DND-41 (cell line): Measurements from ENCODE around the gene NEURL3.
A peak's percentile ranks its signal among the peaks of the same experiment; 100 is the strongest.

Experiments used
- ATAC-seq: fragments of 200-7000 bp; cut with Tn5 transposase; 3 replicates; pipeline ENCODE4 v1.9.1; 2021; ENCODE audit warnings: low read depth; ENCODE audit not compliant: insufficient read depth
- DNase-seq: peaks from one replicate; pipeline ENCODE4 v3.0.0-alpha.2; 2020
- H2AFZ ChIP-seq: 2 replicates; pipeline ENCODE4 v1.6.0; 2012; ENCODE audit warnings: low read depth, low read length
- H3K27ac ChIP-seq: 2 replicates; pipeline ENCODE4 v1.5.1; 2012; ENCODE audit warnings: low read length, inconsistent platforms
- H3K27me3 ChIP-seq: fragments of 200-600 bp; sonication (generic); 2 replicates; pipeline ENCODE4 v1.6.0; 2012; ENCODE audit warnings: low read length, mild to moderate bottlenecking, inconsistent platforms; ENCODE audit not compliant: insufficient read depth, poor library complexity
- H3K36me3 ChIP-seq: 2 replicates; pipeline ENCODE4 v1.5.1; 2012; ENCODE audit warnings: low read length, inconsistent platforms; ENCODE audit not compliant: insufficient read depth
- H3K4me1 ChIP-seq: 2 replicates; pipeline ENCODE4 v1.5.1; 2012; ENCODE audit warnings: mild to moderate bottlenecking, low read length; ENCODE audit not compliant: insufficient read depth
- H3K4me2 ChIP-seq: 2 replicates; pipeline ENCODE4 v1.6.0; 2012; ENCODE audit warnings: mild to moderate bottlenecking, moderate library complexity, low read length, inconsistent platforms; ENCODE audit not compliant: insufficient read depth
- H3K4me3 ChIP-seq, 2 experiments: fragments of 200-600 bp in 1 of 2; shearing (Covaris generic) in 1 of 2; 2 replicates each; pipeline ENCODE4 v1.5.1; 2012 to 2016; ENCODE audit warnings: inconsistent platforms in 2 of 2, low read length in 2 of 2, mild to moderate bottlenecking in 2 of 2, low read depth in 1 of 2, moderate library complexity in 1 of 2
- H3K79me2 ChIP-seq: 2 replicates; pipeline ENCODE4 v1.6.0; 2012; ENCODE audit warnings: low read length, inconsistent platforms; ENCODE audit not compliant: insufficient read depth
- H3K9ac ChIP-seq: 2 replicates; pipeline ENCODE4 v1.6.0; 2012; ENCODE audit warnings: low read depth, mild to moderate bottlenecking, inconsistent platforms, low read length, moderate library complexity
- H3K9me3 ChIP-seq: 2 replicates; pipeline ENCODE4 v1.5.1; 2012; ENCODE audit warnings: low read length, moderate library complexity, mild to moderate bottlenecking, inconsistent platforms; ENCODE audit not compliant: insufficient read depth, severe bottlenecking
- H4K20me1 ChIP-seq: 2 replicates; pipeline ENCODE4 v1.6.0; 2012; ENCODE audit warnings: low read length; ENCODE audit not compliant: insufficient read depth
- EZH2 ChIP-seq: IDR thresholded peaks from 3 replicates; pipeline ENCODE4 v1.6.1; 2012; ENCODE audit warnings: borderline replicate concordance, low read depth, mild to moderate bottlenecking, moderate library complexity, low read length, inconsistent platforms; ENCODE audit not compliant: severe bottlenecking
- TF ChIP-seq, protein P1 (sequence below): IDR thresholded peaks from 2 replicates; pipeline ENCODE4 v1.5.1; 2012; ENCODE audit warnings: borderline replicate concordance, low read length, moderate library complexity, mild to moderate bottlenecking; ENCODE audit not compliant: poor library complexity, severe bottlenecking; ENCODE audit errors: extremely low read depth

The NEURL3 gene

DNA sequence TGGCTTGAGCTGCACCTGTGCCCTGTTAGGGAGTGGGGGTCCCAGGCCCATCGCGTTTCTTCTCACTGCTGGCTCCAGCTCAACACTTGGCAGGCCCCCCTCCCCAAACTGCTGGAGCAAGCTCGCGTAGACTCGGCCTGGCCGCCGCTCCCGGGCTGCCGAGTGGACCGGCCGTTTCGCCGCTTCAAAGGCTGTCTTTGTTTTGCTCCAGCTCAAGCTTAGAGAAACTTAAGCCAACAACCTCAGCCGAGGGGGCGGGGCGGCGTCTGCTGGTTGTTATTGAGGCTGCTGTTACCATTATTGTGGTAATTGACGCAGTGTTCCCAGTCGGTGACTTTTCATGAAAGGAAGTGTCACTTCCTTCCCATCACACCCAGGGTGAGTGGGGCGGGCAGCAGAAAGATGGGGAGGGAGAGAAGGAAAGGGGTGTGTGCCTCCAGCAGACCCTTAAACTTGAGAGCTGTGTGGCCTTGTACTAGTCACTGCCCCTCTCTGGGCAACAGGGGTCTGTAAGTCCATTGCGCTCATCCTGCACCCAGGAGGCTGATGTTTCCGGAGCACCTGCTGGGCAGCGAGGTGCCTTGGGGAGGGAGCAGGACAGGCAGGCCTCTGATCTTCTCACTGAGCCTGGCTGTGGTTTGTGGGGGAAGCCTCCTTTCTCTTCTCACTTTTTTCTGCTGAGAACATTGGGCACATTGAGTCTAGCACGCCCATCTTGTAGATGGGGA is 33.5 kb upstream of the NEURL3 start:
- no peaks in the 10 kb centered on the region for H3K9me3 ChIP-seq
- H3K27ac ChIP-seq = peak overlapping the region; percentile 76
- peak; percentile 90 for DNase-seq
- H3K9ac ChIP-seq = peak overlapping the region; percentile 84
- ATAC-seq = peak; percentile 59
- H3K36me3 ChIP-seq = peaks cover 23% of the 10 kb centered on the region
- no peak overlapping the region for H2AFZ ChIP-seq
- peaks cover 55% of the 10 kb centered on the region for H4K20me1 ChIP-seq
- H3K4me1 ChIP-seq = peaks cover 38% of the 10 kb centered on the region
- peak overlapping the region; percentile 91 for H3K4me2 ChIP-seq
- H3K4me3 ChIP-seq = peak overlapping the region; percentile 54 to 68; a peak in 3 of 4 replicates
- H3K27me3 ChIP-seq = no peaks in the 10 kb centered on the region
- H3K79me2 ChIP-seq = peaks cover 52% of the 10 kb centered on the region
- no peak for TF ChIP-seq EZH2
- TF ChIP-seq, protein P1, sequence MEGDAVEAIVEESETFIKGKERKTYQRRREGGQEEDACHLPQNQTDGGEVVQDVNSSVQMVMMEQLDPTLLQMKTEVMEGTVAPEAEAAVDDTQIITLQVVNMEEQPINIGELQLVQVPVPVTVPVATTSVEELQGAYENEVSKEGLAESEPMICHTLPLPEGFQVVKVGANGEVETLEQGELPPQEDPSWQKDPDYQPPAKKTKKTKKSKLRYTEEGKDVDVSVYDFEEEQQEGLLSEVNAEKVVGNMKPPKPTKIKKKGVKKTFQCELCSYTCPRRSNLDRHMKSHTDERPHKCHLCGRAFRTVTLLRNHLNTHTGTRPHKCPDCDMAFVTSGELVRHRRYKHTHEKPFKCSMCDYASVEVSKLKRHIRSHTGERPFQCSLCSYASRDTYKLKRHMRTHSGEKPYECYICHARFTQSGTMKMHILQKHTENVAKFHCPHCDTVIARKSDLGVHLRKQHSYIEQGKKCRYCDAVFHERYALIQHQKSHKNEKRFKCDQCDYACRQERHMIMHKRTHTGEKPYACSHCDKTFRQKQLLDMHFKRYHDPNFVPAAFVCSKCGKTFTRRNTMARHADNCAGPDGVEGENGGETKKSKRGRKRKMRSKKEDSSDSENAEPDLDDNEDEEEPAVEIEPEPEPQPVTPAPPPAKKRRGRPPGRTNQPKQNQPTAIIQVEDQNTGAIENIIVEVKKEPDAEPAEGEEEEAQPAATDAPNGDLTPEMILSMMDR = no peak

DNA sequence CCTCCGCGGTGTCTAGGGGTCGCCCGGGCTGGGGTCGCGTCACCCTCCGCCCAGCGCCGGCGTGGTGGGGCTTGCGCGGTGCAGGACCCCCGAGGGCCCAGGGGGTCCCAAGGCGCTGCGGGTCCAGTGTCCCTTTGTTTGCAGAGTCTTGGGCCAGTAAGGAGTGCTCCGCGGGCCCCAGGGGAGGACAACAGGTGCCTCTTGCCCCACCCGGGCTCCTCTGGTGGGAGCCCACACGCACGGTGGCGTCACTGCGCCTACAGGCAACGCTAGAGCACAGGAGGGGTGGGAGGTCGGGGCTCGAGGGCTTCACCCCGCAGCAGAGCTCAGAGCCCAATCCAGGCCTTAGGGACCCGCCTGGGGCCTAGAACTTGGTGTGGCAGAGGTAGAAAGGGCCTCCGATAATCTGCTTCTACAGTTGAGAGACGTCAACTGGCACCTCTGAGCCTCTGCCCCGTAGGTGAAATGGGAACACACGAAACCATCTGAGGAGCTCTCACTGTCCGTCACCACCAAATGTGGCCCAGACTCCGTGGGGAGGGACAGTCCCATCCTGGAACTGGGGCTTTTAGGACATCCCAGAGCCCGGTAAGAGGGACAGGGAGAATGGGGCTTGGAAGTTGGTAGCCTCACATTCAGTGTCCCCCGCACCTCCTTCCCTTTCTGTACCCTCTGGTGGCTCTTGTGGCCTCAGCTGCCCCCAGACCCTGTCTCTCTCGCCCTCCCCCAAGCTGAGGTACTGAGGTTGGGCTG is 32.8 kb upstream of the NEURL3 start:
- Histone ChIP-seq H3K9ac (peak overlapping the region; percentile 84), H3K36me3 (peaks cover 23% of the 10 kb centered on the region), H3K4me3 (peak overlapping the region; percentile 54 to 68), H3K27me3 (no peaks in the 10 kb centered on the region), H3K4me2 (peak overlapping the region; percentile 91), H2AFZ (peak overlapping the region; percentile 53), H3K9me3 (no peaks in the 10 kb centered on the region), H4K20me1 (peaks cover 52% of the 10 kb centered on the region), H3K27ac (peak overlapping the region; percentile 76), H3K79me2 (peaks cover 46% of the 10 kb centered on the region), H3K4me1 (peaks cover 39% of the 10 kb centered on the region)
- no peak for TF ChIP-seq EZH2
- TF ChIP-seq, protein P1 = no peak
- DNase-seq (peak; percentile 54), ATAC-seq (peak; percentile 12)

DNA sequence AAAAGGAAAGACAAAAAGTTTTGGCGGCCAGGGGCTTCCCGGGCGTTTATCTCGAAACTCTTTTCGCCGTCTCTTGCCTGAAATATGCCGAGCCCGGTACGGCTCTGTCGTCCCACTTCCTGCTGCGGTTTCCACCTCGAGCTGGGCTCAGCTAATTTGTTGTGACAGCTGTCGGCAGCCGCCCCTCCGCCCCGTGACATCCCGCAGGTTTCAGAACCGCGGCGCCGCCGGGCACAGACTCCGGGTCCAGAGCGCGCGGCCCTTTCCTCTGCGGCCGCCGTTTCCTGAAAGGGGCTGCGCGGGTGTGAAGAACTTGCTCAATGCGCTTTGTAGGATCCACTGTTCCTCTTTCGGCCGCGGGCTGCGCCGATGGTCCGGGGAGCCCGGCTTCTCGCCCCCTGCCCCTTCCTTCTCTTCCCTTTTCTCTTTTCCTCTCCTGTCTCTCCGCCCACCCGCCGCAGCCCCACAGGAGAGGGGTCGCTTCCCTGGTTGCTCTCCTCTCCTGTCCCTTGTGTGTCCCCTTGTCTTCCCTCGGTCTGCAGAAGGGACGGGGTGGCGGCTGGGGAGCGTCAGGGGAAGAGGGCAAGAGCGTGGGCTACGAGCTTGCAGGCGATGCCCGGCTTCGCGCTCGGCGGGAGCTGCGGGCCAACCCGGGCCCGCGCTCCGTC is 32.0 kb upstream of the NEURL3 start:
- peak overlapping the region; percentile 84 for H3K9ac ChIP-seq
- peaks cover 45% of the 10 kb centered on the region for H4K20me1 ChIP-seq
- DNase-seq = peak; percentile 92
- peaks cover 38% of the 10 kb centered on the region for H3K79me2 ChIP-seq
- H3K9me3 ChIP-seq = no peaks in the 10 kb centered on the region
- ATAC-seq = peak; percentile 61
- peak overlapping the region; percentile 54 to 68 for H3K4me3 ChIP-seq
- no peaks in the 10 kb centered on the region for H3K27me3 ChIP-seq
- H3K4me1 ChIP-seq = peaks cover 46% of the 10 kb centered on the region
- no peak for TF ChIP-seq EZH2
- TF ChIP-seq, protein P1 = no peak
- H3K4me2 ChIP-seq = peak overlapping the region; percentile 91
- peak overlapping the region; percentile 76 for H3K27ac ChIP-seq
- H3K36me3 ChIP-seq = peaks cover 16% of the 10 kb centered on the region
- H2AFZ ChIP-seq = peak overlapping the region; percentile 53; the same call in 1 of the 2 replicates
